OCI-LY7 (cell line): ENCODE results near the gene AMZ1. TPM values are rescaled to one million over a fixed set of nuclear protein-coding genes. Genes with fewer than 3 reads are reported as not detected.

Experiments
- BruUV-seq: library from RNA; stranded (reverse); fragments of 400-500 nt; replicated peaks from 2 replicates; lab custom pipeline; 2021; lab: Mats Ljungman, UMichigan
- CTCF ChIA-PET: fragments of 300-600 bp; sonication (Branson Sonifier 250); formaldehyde crosslinking; loops from one replicate; lab custom pipeline; 2022; ENCODE audit warnings: antibody characterized with exemption; ENCODE audit not compliant: unreplicated experiment; lab: Charles Lee
- POLR2A ChIA-PET: fragments of 300-600 bp; sonication (Branson Sonifier 250); formaldehyde crosslinking; loops from one replicate; lab custom pipeline; 2022; ENCODE audit warnings: antibody characterized with exemption; lab: Charles Lee
- DNase-seq: peaks from one replicate; pipeline ENCODE4 v3.0.0-alpha.2; 2015; ENCODE audit warnings: low spot score
- H2AFZ ChIP-seq: fragments of 200-600 bp; sonication (generic), shearing (Covaris generic); 2 replicates; pipeline ENCODE4 v1.6.1; 2014; ENCODE audit warnings: mild to moderate bottlenecking, antibody characterized with exemption, low read length, moderate library complexity
- H3K27ac ChIP-seq: fragments of 200-600 bp; sonication (generic); 2 replicates; pipeline ENCODE4 v1.5.1; 2014; ENCODE audit warnings: mixed run types, low read depth, mild to moderate bottlenecking, moderate library complexity, low read length, inconsistent platforms; ENCODE audit not compliant: poor library complexity, severe bottlenecking
- H3K36me3 ChIP-seq: fragments of 200-600 bp; sonication (generic); 2 replicates; pipeline ENCODE4 v1.6.1; 2014; ENCODE audit warnings: mild to moderate bottlenecking, antibody characterized with exemption, low read length, moderate library complexity, mixed read lengths; ENCODE audit not compliant: insufficient read depth
- H3K4me1 ChIP-seq: fragments of 200-600 bp; sonication (generic); 2 replicates; pipeline ENCODE4 v1.5.1; 2014; ENCODE audit warnings: mild to moderate bottlenecking, low read length; ENCODE audit not compliant: insufficient read depth, poor library complexity, severe bottlenecking
- H3K4me2 ChIP-seq: fragments of 200-600 bp; sonication (generic); 2 replicates; pipeline ENCODE4 v1.6.1; 2014; ENCODE audit warnings: mild to moderate bottlenecking, low read length
- H3K4me3 ChIP-seq: fragments of 200-600 bp; sonication (generic); 2 replicates; pipeline ENCODE4 v1.5.1; 2014; ENCODE audit warnings: mild to moderate bottlenecking, low read depth, low read length; ENCODE audit not compliant: poor library complexity, severe bottlenecking
- H3K79me2 ChIP-seq: fragments of 200-600 bp; sonication (generic); 2 replicates; pipeline ENCODE4 v1.6.1; 2016; ENCODE audit warnings: low read depth, mild to moderate bottlenecking, low read length, moderate library complexity, mixed read lengths; ENCODE audit not compliant: insufficient read depth
- H3K9me2 ChIP-seq: fragments of 200-600 bp; sonication (generic); 2 replicates; pipeline ENCODE4 v1.6.1; 2016; ENCODE audit warnings: mild to moderate bottlenecking, low read length, mixed read lengths; ENCODE audit not compliant: insufficient read depth
- H3K9me3 ChIP-seq: fragments of 200-600 bp; sonication (generic); 2 replicates; pipeline ENCODE4 v1.6.1; 2014; ENCODE audit warnings: mild to moderate bottlenecking, mixed run types, low read length, mixed read lengths
- H4K20me1 ChIP-seq: fragments of 200-600 bp; sonication (generic); 2 replicates; pipeline ENCODE4 v1.6.1; 2014; ENCODE audit warnings: mild to moderate bottlenecking, antibody characterized with exemption, low read length, moderate library complexity, mixed read lengths; ENCODE audit not compliant: insufficient read depth
- EZH2phosphoT487 ChIP-seq: fragments of 200-600 bp; sonication (generic); IDR thresholded peaks from 2 replicates; pipeline ENCODE4 v1.6.1; 2018; ENCODE audit warnings: low read depth, borderline replicate concordance, mild to moderate bottlenecking, mixed run types, antibody characterized with exemption, low read length, moderate library complexity, mixed read lengths
- intact Hi-C: fragments of 100-400 bp; cut with micrococcal nuclease; formaldehyde crosslinking; loops from one replicate; pipeline ENCODE4 v1.10.0; 2022; ENCODE audit not compliant: unreplicated experiment
- total RNA-seq, 2 experiments: library from RNA; depleted of rRNA in 1 of 2; stranded (reverse); fragments of >200 nt in 1 of 2; shearing (Covaris generic) in 1 of 2; gene quantifications; 2 replicates each; pipeline ENCODE4 v1.2.3, GENCODE V29; 2014 to 2022
- TF ChIP-seq, protein P1 (sequence below): fragments of 200-600 bp; sonication (generic); conservative IDR thresholded peaks from 2 replicates; pipeline ENCODE4 v1.5.1; 2014; ENCODE audit warnings: mild to moderate bottlenecking, antibody characterized with exemption, low read length, moderate library complexity, mixed read lengths

Gene AMZ1
- total RNA-seq, 2 experiments from 2014 or later = 1.4 to 2.7 TPM

DNA sequence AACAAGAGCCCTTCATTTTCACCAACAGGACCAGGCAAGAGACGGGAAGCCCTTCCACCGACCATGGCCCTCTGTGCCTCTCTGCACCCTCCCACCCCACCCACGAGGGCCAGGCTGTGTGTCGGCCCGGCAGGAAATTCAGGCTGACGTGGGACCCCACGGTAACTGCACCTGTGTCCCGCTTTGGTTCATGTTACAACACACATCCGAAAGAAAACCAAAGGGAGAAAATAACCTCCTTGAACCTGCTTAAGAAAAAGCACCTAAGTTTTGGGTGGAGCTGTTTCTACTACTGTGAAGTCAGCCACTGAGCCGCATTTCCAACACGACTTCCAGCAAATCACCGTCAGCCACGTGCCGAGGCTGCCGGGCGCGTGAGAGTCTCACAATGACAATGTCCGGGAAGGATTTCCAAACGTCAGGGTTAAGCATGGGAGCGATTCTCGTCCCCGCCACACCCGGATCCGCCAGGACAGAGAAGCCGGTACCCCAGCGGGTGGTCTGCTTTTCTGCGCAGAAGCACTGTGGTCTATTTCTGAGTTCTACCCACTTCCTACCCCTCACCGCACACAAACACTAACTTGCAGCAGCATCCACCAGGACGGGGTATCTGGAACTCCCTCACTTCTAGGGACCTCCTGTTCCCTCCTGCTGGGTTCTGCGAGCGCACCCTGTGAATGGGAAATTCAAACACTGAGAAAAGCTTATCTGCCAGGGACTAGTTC is 36.6 kb downstream of the AMZ1 start:
- POLR2A ChIA-PET = interaction anchor here (0.5 to 0.7 kb wide), 2 partner anchors 96 to 423 kb away, joined by 3 to 9 read pairs; no protein-coding TSS in a partner anchor
- Histone ChIP-seq H4K20me1 (no peaks in the 10 kb centered on the region), H3K36me3 (no peaks in the 10 kb centered on the region), H3K4me1 (no peaks in the 10 kb centered on the region), H3K27ac (no peak overlapping the region), H3K79me2 (no peaks in the 10 kb centered on the region), H3K4me3 (no peak overlapping the region), H3K4me2 (no peak overlapping the region), H3K9me2 (no peaks in the 10 kb centered on the region), H2AFZ (no peak overlapping the region), H3K9me3 (no peaks in the 10 kb centered on the region)
- no peak for DNase-seq
- intact Hi-C loops = no loop called here
- CTCF ChIA-PET = no interaction called here
- no TSS peak for BruUV-seq
- TF ChIP-seq EZH2phosphoT487 = no peak
- TF ChIP-seq, protein P1, sequence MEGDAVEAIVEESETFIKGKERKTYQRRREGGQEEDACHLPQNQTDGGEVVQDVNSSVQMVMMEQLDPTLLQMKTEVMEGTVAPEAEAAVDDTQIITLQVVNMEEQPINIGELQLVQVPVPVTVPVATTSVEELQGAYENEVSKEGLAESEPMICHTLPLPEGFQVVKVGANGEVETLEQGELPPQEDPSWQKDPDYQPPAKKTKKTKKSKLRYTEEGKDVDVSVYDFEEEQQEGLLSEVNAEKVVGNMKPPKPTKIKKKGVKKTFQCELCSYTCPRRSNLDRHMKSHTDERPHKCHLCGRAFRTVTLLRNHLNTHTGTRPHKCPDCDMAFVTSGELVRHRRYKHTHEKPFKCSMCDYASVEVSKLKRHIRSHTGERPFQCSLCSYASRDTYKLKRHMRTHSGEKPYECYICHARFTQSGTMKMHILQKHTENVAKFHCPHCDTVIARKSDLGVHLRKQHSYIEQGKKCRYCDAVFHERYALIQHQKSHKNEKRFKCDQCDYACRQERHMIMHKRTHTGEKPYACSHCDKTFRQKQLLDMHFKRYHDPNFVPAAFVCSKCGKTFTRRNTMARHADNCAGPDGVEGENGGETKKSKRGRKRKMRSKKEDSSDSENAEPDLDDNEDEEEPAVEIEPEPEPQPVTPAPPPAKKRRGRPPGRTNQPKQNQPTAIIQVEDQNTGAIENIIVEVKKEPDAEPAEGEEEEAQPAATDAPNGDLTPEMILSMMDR = no peak

DNA sequence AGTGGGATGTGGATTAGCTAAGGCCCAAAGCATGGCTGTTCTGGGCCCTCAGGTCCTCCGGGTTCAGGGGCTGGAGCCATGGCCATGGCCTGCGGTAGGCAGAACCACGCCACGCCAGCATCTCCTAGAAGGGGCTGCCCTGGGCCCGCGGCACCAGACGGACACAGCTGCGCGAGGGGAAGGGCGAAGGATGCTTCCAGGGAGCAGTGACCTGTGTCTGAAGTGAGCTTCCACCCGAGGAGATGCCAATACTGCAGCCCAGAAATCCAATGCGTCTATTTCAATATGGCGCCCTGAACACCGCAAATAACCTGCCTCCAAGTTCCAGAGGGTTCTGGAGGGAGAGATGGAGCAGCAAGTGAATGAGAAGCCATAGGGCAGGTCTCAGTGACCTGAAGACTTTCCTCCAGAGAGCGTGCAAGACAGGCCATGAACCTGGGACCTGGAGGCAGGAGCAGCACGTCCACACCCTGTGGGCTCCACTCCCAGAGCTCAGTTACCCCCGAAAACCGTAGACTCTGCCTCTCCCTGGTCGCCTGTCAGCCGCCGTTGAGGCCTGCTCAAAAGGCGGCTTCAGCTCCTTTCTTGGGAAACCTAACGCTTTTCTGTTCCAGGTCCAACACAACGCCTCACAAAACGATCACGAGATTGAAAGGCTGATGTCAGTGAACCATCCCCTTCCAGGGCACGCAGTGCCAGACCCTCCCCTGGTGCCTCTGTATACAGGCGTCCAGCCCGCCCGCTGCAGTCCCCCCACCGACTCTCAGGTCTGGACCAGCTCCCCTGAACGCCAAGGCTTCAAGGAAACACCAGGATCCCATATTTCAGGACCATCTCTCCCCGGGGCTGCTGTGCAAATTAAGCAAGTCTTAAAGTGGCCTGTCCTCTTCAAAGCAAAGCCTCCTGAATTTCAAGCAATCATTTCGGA is 37.4 kb downstream of the AMZ1 start:
- no peaks in the 10 kb centered on the region for H3K36me3 ChIP-seq
- BruUV-seq = no TSS peak
- no peaks in the 10 kb centered on the region for H3K9me2 ChIP-seq
- H3K27ac ChIP-seq = no peak overlapping the region
- no peak overlapping the region for H3K4me2 ChIP-seq
- H3K4me1 ChIP-seq = no peaks in the 10 kb centered on the region
- H4K20me1 ChIP-seq = no peaks in the 10 kb centered on the region
- no peaks in the 10 kb centered on the region for H3K9me3 ChIP-seq
- TF ChIP-seq, protein P1 = no peak
- no peak for TF ChIP-seq EZH2phosphoT487
- H3K4me3 ChIP-seq = no peak overlapping the region
- no peaks in the 10 kb centered on the region for H3K79me2 ChIP-seq
- no peak for DNase-seq
- POLR2A ChIA-PET = interaction anchor here (0.5 kb wide), 1 partner anchor 95 kb away, joined by 3 read pairs; no protein-coding TSS in a partner anchor
- intact Hi-C loops = no loop called here
- CTCF ChIA-PET = no interaction called here
- H2AFZ ChIP-seq = no peak overlapping the region
